HG03565 (cell line): ENCODE measurements around the gene SLC28A2.

ENCODE experiments used
- ATAC-seq: cut with Tn5 transposase; IDR thresholded peaks from one replicate; pipeline ENCODE4 v1.9.1; 2021; ENCODE audit warnings: mild to moderate bottlenecking, moderate library complexity; ENCODE audit not compliant: unreplicated experiment

The SLC28A2 gene

GRCh38 chr15:45320581-45321205, 68.7 kb downstream of the SLC28A2 start:
- ATAC-seq: no peak

GRCh38 chr15:45326280-45326679, 74.2 kb downstream of the SLC28A2 start:
- ATAC-seq: no peak

- ATAC-seq: no peak
These were observed 74.7 kb downstream of the SLC28A2 start for GRCh38 chr15:45326741-45327140.
